Smooth muscle cell (in vitro differentiated cells): ENCODE measurements around the gene WDR90. TPM values are rescaled to one million over a fixed set of nuclear protein-coding genes. Genes with fewer than 3 reads are reported as not detected.

ENCODE experiments used
- DNase-seq: peaks from one replicate; lab custom pipeline; 2025; ENCODE audit not compliant: unreplicated experiment; lab: John Stamatoyannopoulos, UW
- H2AFZ ChIP-seq: fragments of 200-600 bp; sonication (generic); 2 replicates; pipeline ENCODE4 v1.6.0; 2016; ENCODE audit warnings: antibody characterized with exemption, low read depth, mild to moderate bottlenecking
- H3F3A ChIP-seq: fragments of 200-600 bp; sonication (generic); 2 replicates; pipeline ENCODE4 v1.6.0; 2017; ENCODE audit warnings: antibody characterized with exemption, low read depth
- H3K27ac ChIP-seq: fragments of 200-600 bp; sonication (generic); 2 replicates; pipeline ENCODE4 v1.5.1; 2016; ENCODE audit warnings: low read depth, mild to moderate bottlenecking
- H3K27me3 ChIP-seq: fragments of 200-600 bp; sonication (generic); 2 replicates; pipeline ENCODE4 v1.6.1; 2016; ENCODE audit warnings: low read depth, mild to moderate bottlenecking
- H3K36me3 ChIP-seq: fragments of 200-600 bp; sonication (generic); 2 replicates; pipeline ENCODE4 v1.5.1; 2016; ENCODE audit warnings: low read depth
- H3K4me1 ChIP-seq: fragments of 200-600 bp; sonication (generic); 2 replicates; pipeline ENCODE4 v1.5.1; 2016; ENCODE audit warnings: low read depth
- H3K4me2 ChIP-seq: fragments of 200-600 bp; sonication (generic); 2 replicates; pipeline ENCODE4 v1.6.0; 2016; ENCODE audit warnings: mild to moderate bottlenecking
- H3K4me3 ChIP-seq: fragments of 200-600 bp; sonication (generic); 2 replicates; pipeline ENCODE4 v1.5.1; 2016; ENCODE audit warnings: mild to moderate bottlenecking
- H3K79me2 ChIP-seq: fragments of 200-600 bp; sonication (generic); 2 replicates; pipeline ENCODE4 v1.6.0; 2016; ENCODE audit warnings: low read depth, mild to moderate bottlenecking
- H3K9ac ChIP-seq: fragments of 200-600 bp; sonication (generic); 2 replicates; pipeline ENCODE4 v1.6.0; 2016; ENCODE audit warnings: low read depth
- H3K9me3 ChIP-seq: fragments of 200-600 bp; sonication (generic); replicated peaks from 2 replicates; pipeline ENCODE4 v1.5.1; 2016; ENCODE audit warnings: low read depth
- H4K20me1 ChIP-seq: fragments of 200-600 bp; sonication (generic); 2 replicates; pipeline ENCODE4 v1.6.0; 2016; ENCODE audit warnings: low read depth
- WGBS: methylation state at CpG from one replicate; pipeline ENCODE4 v1.1.7; 2016; ENCODE audit warnings: low lambda C conversion rate; 5-methylcytosine and 5-hydroxymethylcytosine counted together
- polyA plus RNA-seq: library from polyadenylated mRNA; unstranded; fragments of >200 nt; fragmentation: Nextera tagmentation; extraction: Ambion mirVana; gene quantifications from 2 replicates; pipeline ENCODE4 v1.2.1, GENCODE V29; 2016
- total RNA-seq: library from RNA; depleted of rRNA; stranded (reverse); fragments of >200 nt; gene quantifications from 2 replicates; pipeline ENCODE4 v1.2.3, GENCODE V29; 2014
- TF ChIP-seq, protein P1 (sequence below): fragments of 200-600 bp; sonication (generic); IDR thresholded peaks from 2 replicates; pipeline ENCODE4 v1.5.1; 2017; ENCODE audit warnings: borderline replicate concordance, mild to moderate bottlenecking, antibody characterized with exemption; ENCODE audit not compliant: insufficient read depth, poor library complexity, severe bottlenecking

The WDR90 gene
- total and polyA plus RNA-seq, 2 experiments from 2014 or later = 8.4 to 10.4 TPM

DNA sequence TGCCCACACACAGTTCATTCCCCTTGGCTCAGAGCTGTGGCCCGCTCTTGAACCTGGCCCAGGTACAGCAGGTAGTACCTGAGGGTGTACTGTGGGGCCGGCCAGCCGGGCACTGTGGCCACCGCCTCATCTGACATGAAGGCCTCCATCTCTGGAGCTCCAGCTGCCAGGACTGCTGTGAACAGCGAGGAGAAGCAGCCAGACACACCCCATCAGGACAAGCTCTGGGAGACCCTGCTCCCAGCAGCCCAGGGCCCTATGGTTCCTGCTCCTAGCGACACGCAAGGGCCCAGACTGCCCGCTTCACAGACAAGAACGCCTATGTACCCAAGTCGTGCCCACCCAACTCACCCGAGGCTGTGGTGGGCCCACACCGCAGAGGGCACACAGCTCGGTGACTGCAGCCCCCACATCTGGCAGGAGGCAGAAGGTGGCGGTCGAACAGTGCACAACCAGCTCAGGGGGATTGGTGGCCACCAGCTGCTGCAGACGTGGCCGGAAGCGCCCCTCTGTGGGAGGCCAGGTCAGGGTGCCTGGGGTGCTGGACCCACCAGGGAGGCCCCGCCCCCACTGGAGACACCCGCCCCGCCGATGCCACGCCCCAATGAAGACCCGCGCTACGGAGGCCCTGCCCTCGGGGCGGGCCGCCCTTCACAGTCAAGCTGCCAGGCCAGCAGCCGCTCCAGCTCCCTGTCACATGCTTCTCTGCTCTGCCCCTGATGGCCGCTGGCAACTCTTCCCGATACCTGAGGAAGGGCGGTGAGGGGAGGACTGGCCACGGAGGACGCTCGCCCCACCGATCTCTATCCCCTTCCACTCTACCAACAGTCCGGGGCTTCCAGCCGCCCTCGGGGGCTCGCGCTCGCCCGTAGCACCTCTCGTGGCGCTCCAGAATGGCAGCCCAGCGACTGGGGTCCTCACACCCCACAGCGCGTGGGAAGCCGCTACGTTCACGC lies 30.0 kb downstream of the WDR90 start:
- no peak overlapping the region for H3K9ac ChIP-seq

DNA sequence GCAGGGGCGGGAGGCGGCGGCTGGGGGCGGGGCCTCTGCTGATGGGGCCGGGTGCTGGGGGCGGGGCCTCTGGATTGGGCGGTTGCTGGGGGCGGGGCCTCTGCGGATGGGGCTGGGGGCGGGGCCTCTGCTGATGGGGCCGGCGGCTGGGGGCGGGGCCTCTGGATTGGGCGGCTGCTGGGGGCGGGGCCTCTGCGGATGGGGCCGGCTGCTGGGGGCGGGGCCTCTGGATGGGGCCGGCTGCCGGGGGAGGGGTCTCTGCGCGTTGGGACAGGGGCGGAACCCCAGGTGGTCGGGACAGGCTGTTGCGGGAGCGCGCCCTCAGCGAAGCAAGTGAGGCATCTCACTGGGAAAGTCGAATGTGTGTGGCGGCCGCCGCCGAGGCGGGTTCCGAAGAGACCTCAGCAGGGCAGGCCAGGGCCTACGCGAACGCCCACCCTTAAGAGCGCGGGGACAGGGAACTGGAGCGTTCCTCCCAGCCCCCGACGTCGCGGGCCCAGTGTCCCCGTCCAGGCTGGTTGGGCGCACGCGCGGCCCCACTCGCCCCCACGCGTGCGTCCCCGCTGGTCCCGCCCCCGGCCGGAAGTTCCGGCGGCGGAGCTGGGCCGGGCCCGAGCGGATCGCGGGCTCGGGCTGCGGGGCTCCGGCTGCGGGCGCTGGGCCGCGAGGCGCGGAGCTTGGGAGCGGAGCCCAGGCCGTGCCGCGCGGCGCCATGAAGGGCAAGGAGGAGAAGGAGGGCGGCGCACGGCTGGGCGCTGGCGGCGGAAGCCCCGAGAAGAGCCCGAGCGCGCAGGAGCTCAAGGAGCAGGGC lies 30.9 kb downstream of the WDR90 start, which contains the start of gene STUB1:
TSS of gene STUB1 (plus strand) at position 597 of the 811 bp plus-strand sequence. CDS start at position 713, 116 bp downstream.
- Histone ChIP-seq H3K4me2 (peak within 1 kb of the TSS; percentile 99), H2AFZ (no peak within 1 kb of the TSS), H3F3A (no peaks in the 10 kb centered on the region), H3K4me1 (peaks cover 22% of the 10 kb centered on the region), H3K9me3 (no peaks in the 10 kb centered on the region), H3K79me2 (peaks cover 32% of the 10 kb centered on the region), H3K9ac (peak within 1 kb of the TSS; percentile 85), H3K36me3 (no peaks in the 10 kb centered on the region), H3K4me3 (peak within 1 kb of the TSS; percentile 93), H3K27me3 (no peaks in the 10 kb centered on the region), H3K27ac (peak within 1 kb of the TSS; percentile 74), H4K20me1 (peaks cover 35% of the 10 kb centered on the region)
- TF ChIP-seq, protein P1, sequence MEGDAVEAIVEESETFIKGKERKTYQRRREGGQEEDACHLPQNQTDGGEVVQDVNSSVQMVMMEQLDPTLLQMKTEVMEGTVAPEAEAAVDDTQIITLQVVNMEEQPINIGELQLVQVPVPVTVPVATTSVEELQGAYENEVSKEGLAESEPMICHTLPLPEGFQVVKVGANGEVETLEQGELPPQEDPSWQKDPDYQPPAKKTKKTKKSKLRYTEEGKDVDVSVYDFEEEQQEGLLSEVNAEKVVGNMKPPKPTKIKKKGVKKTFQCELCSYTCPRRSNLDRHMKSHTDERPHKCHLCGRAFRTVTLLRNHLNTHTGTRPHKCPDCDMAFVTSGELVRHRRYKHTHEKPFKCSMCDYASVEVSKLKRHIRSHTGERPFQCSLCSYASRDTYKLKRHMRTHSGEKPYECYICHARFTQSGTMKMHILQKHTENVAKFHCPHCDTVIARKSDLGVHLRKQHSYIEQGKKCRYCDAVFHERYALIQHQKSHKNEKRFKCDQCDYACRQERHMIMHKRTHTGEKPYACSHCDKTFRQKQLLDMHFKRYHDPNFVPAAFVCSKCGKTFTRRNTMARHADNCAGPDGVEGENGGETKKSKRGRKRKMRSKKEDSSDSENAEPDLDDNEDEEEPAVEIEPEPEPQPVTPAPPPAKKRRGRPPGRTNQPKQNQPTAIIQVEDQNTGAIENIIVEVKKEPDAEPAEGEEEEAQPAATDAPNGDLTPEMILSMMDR = no peak
- DNase-seq = peak; percentile 95
- 1% methylated on average over 45 of the region's 91 CpGs for WGBS

More for the DNA sequence above, 30.0 kb downstream of the WDR90 start:
- Histone ChIP-seq H3K4me2 (peak overlapping the region; percentile 83), H3K27ac (peak overlapping the region; percentile 54), H3K9me3 (no peaks in the 10 kb centered on the region), H4K20me1 (peaks cover 40% of the 10 kb centered on the region), H3K27me3 (no peaks in the 10 kb centered on the region), H3K4me3 (peak overlapping the region; percentile 93), H3K4me1 (peaks cover 24% of the 10 kb centered on the region), H3K36me3 (no peaks in the 10 kb centered on the region), H3F3A (peaks cover under 1% of the 10 kb centered on the region), H2AFZ (no peak overlapping the region), H3K79me2 (peaks cover 32% of the 10 kb centered on the region)
- DNase-seq = peak; percentile 89
- whole genome bisulfite sequencing = 37% methylated on average over 39 of the region's 52 CpGs
- TF ChIP-seq, protein P1 = no peak

DNA sequence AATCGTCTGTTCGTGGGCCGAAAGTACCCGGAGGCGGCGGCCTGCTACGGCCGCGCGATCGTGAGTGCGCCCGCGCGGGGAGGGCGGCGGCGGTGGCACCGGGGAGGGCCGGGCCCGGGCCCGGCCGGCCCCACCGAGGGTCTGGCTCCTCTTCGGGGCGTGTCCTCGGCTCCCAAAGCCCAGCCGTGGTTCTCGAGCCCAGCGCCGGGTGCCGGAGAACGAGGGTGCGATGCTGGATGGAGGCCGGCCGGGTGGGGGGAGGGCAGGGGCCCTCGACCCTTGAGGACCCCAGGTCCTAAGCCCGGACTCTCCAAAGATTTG lies 31.4 kb downstream of the WDR90 start:
- peaks cover 32% of the 10 kb centered on the region for H3K79me2 ChIP-seq
- H4K20me1 ChIP-seq = peaks cover 33% of the 10 kb centered on the region
- H2AFZ ChIP-seq = no peak overlapping the region
- H3K4me3 ChIP-seq = peak overlapping the region; percentile 93
- H3F3A ChIP-seq = no peaks in the 10 kb centered on the region
- peaks cover 18% of the 10 kb centered on the region for H3K4me1 ChIP-seq
- TF ChIP-seq, protein P1 = no peak
- under 1% methylated on average over 34 of the region's 38 CpGs for WGBS
- no peaks in the 10 kb centered on the region for H3K27me3 ChIP-seq
- no peak for DNase-seq
- H3K27ac ChIP-seq = peak overlapping the region; percentile 74
- no peaks in the 10 kb centered on the region for H3K36me3 ChIP-seq
- peak overlapping the region; percentile 99 for H3K4me2 ChIP-seq
- peak overlapping the region; percentile 85 for H3K9ac ChIP-seq
- H3K9me3 ChIP-seq = no peaks in the 10 kb centered on the region
